AG04450 (cell line): ENCODE measurements around the gene SPART. TPM values are rescaled to one million over a fixed set of nuclear protein-coding genes. Genes with fewer than 3 reads are reported as not detected.

Experiments
- CTCF ChIA-PET: fragments of 300-600, 350-600 bp; formaldehyde crosslinking; extraction: SDS; loops from one replicate; lab custom pipeline; 2022; ENCODE audit warnings: antibody characterized with exemption, inconsistent platforms; lab: Charles Lee
- POLR2A ChIA-PET: fragments of 350-600 bp; formaldehyde crosslinking; extraction: SDS; loops from one replicate; lab custom pipeline; 2021; ENCODE audit warnings: antibody characterized with exemption, inconsistent platforms; lab: Yijun Ruan, JAX
- DNase-seq: peaks from one replicate; pipeline ENCODE4 v3.0.0-alpha.2; 2011; ENCODE audit warnings: low read depth, low spot score
- H3K27ac ChIP-seq: one replicate; pipeline ENCODE4 v1.5.1; 2012; ENCODE audit warnings: low read depth, low read length, control low read depth
- H3K27me3 ChIP-seq: one replicate; pipeline ENCODE4 v1.6.0; 2012; ENCODE audit warnings: low read length; ENCODE audit not compliant: control insufficient read depth, insufficient read depth
- H3K4me3 ChIP-seq: 2 replicates; pipeline ENCODE4 v1.5.1; 2011; ENCODE audit warnings: mild to moderate bottlenecking, low read depth, low read length, control low read depth
- H3K9me3 ChIP-seq: 2 replicates; pipeline ENCODE4 v1.5.1; 2012; ENCODE audit warnings: low read length; ENCODE audit not compliant: control insufficient read depth, insufficient read depth
- CTCF ChIP-seq: IDR thresholded peaks from 2 replicates; pipeline ENCODE4 v1.5.1; 2011; ENCODE audit warnings: low read depth, low read length, control low read depth, inconsistent platforms
- polyA plus RNA-seq: library from polyadenylated mRNA; depleted of rRNA; stranded (reverse); fragments of >200 nt; gene quantifications from 2 replicates; pipeline ENCODE4 v1.2.3, GENCODE V29; 2011

The SPART gene
- polyA plus RNA-seq, 1 experiment = 94.6 TPM

GRCh38 chr13:36286006-36286405, 60.2 kb downstream of the SPART start:
- POLR2A ChIA-PET = no interaction called here
- no peak for TF ChIP-seq CTCF
- Histone ChIP-seq H3K27ac (no peak overlapping the region), H3K9me3 (peaks cover 5% of the 10 kb centered on the region), H3K4me3 (no peak overlapping the region), H3K27me3 (no peaks in the 10 kb centered on the region)
- DNase-seq = no peak
- CTCF ChIA-PET = interaction anchor here (2.7 to 6.3 kb wide), 2 partner anchors 11 to 109 kb away, joined by 11 to 90 read pairs; no protein-coding TSS in a partner anchor

- peak; percentile 88 for TF ChIP-seq CTCF
- DNase-seq = peak; percentile 4
- ChIA-PET POLR2A (no interaction called here), CTCF (interaction anchor here (0.6 to 6.3 kb wide), 53 partner anchors 9 to 788 kb away, joined by 3 to 108 read pairs (median 4); partner anchors contain the start of genes CCDC169 and SPART)
- Histone ChIP-seq H3K4me3 (no peak overlapping the region), H3K27me3 (no peaks in the 10 kb centered on the region), H3K27ac (no peak overlapping the region), H3K9me3 (peaks cover 1% of the 10 kb centered on the region)
Measured at GRCh38 chr13:36282821-36283432, 63.3 kb downstream of the SPART start.

- POLR2A ChIA-PET = interaction anchor here (1.2 kb wide), 1 partner anchor 296 kb away, joined by 5 read pairs; no protein-coding TSS in a partner anchor
- H3K9me3 ChIP-seq = no peaks in the 10 kb centered on the region
- no peaks in the 10 kb centered on the region for H3K27me3 ChIP-seq
- H3K4me3 ChIP-seq = no peak overlapping the region
- peak; percentile 68 for TF ChIP-seq CTCF
- peak; percentile 34 for DNase-seq
- H3K27ac ChIP-seq = no peak overlapping the region
- CTCF ChIA-PET = interaction anchor here (0.6 to 9.0 kb wide), 32 partner anchors 8 to 469 kb away, joined by 3 to 378 read pairs (median 4); no protein-coding TSS in a partner anchor
Measured at GRCh38 chr13:36275190-36276002, 70.8 kb downstream of the SPART start.

GRCh38 chr13:36273431-36273830, 72.8 kb downstream of the SPART start:
- no peak overlapping the region for H3K4me3 ChIP-seq
- no peak for TF ChIP-seq CTCF
- DNase-seq = no peak
- H3K27ac ChIP-seq = no peak overlapping the region
- POLR2A ChIA-PET = no interaction called here
- no peaks in the 10 kb centered on the region for H3K9me3 ChIP-seq
- no peaks in the 10 kb centered on the region for H3K27me3 ChIP-seq
- CTCF ChIA-PET = interaction anchor here (0.7 to 9.0 kb wide), 6 partner anchors 10 to 519 kb away, joined by 3 to 378 read pairs (median 10); no protein-coding TSS in a partner anchor
